K562 (cell line): ENCODE measurements around the gene SEMA4F. TPM values are rescaled to one million over a fixed set of nuclear protein-coding genes. Genes with fewer than 3 reads are reported as not detected.

Experiments used
- ATAC-seq: fragments of 200-7000 bp; cut with Tn5 transposase; 3 replicates; pipeline ENCODE4 v1.9.1; 2020; ENCODE audit warnings: moderate library complexity
- BruUV-seq: library from RNA; stranded (reverse); fragments of 400-500 nt; replicated peaks from 2 replicates; lab custom pipeline; 2021; lab: Mats Ljungman, UMichigan
- CTCF ChIA-PET: fragments of 300-600 bp; formaldehyde crosslinking; extraction: SDS; loops from one replicate; lab custom pipeline; 2021; ENCODE audit warnings: low intra/inter-chr PET ratio; lab: Yijun Ruan, JAX
- POLR2A ChIA-PET: fragments of 300-600, 350-650 bp; sonication (Branson Sonifier 250); formaldehyde crosslinking; extraction: SDS; loops from one replicate; lab custom pipeline; 2021; ENCODE audit warnings: antibody characterized with exemption, inconsistent platforms; lab: Yijun Ruan, JAX
- DNase-seq, 4 experiments: peaks; one replicate each; pipeline versions ENCODE4 v3.0.0 to v3.0.0-alpha.2; 2011 to 2018; ENCODE audit warnings: low spot score in 3 of 4, mixed read lengths in 3 of 4; ENCODE audit errors: extremely low read depth in 1 of 4
- FAIRE-seq: peaks from 2 replicates; lab custom pipeline; 2011; peaks lifted over from hg19 to GRCh38; lab: Jason Lieb, UNC
- H2AFZ ChIP-seq: 2 replicates; pipeline ENCODE4 v1.6.0; 2011; ENCODE audit warnings: low read depth, low read length, control low read depth, inconsistent platforms
- H3K27ac ChIP-seq: fragments of 200-600 bp; 3 replicates; pipeline ENCODE4 v1.8.0; 2011; ENCODE audit warnings: low read depth, mild to moderate bottlenecking, control low read depth, inconsistent platforms, low read length, moderate library complexity, mixed read lengths; ENCODE audit errors: extremely low read depth
- H3K27me3 ChIP-seq, 2 experiments: fragments of 300-600 bp in 1 of 2; 2 replicates in 1 of 2; 3 replicates in 1 of 2; pipeline versions ENCODE4 v1.6.0 to v1.8.0; 2011; ENCODE audit warnings: inconsistent platforms in 2 of 2, low read length in 2 of 2, mild to moderate bottlenecking in 1 of 2, mixed read lengths in 1 of 2, moderate library complexity in 1 of 2; ENCODE audit not compliant: control insufficient read depth in 2 of 2, insufficient read depth in 2 of 2
- H3K36me3 ChIP-seq: fragments of 300-600 bp; 3 replicates; pipeline ENCODE4 v1.8.0; 2011; ENCODE audit warnings: mild to moderate bottlenecking, low read length, inconsistent platforms; ENCODE audit not compliant: control insufficient read depth, insufficient read depth
- H3K4me1 ChIP-seq, 2 experiments: fragments of 200-600 bp in 1 of 2; replicated peaks in 1 of 2; 2 replicates in 1 of 2; 3 replicates in 1 of 2; pipeline versions ENCODE4 v1.5.1 to v1.8.0; 2011; ENCODE audit warnings: inconsistent platforms in 2 of 2, low read length in 2 of 2, mild to moderate bottlenecking in 1 of 2, mixed read lengths in 1 of 2, moderate library complexity in 1 of 2; ENCODE audit not compliant: control insufficient read depth in 2 of 2, insufficient read depth in 2 of 2
- H3K4me2 ChIP-seq: 2 replicates; pipeline ENCODE4 v1.6.1; 2011; ENCODE audit warnings: low read length, control low read depth, inconsistent platforms, mixed read lengths; ENCODE audit not compliant: insufficient read depth
- H3K4me3 ChIP-seq: fragments of 200-600 bp; sonication (generic), shearing (Covaris generic); 2 replicates; pipeline ENCODE4 v1.5.1; 2016; ENCODE audit warnings: control low read depth, inconsistent platforms
- H3K79me2 ChIP-seq: fragments of 200-600 bp; 3 replicates; pipeline ENCODE4 v1.8.0; 2011; ENCODE audit warnings: low read length, inconsistent platforms; ENCODE audit not compliant: control insufficient read depth, insufficient read depth
- H3K9ac ChIP-seq, 2 experiments: 2 replicates each; pipeline versions ENCODE4 v1.6.0 to v1.6.1; 2011; ENCODE audit warnings: low read depth in 2 of 2, low read length in 2 of 2, control low read depth in 1 of 2, inconsistent platforms in 1 of 2, mild to moderate bottlenecking in 1 of 2, mixed read lengths in 1 of 2; ENCODE audit not compliant: insufficient read depth in 1 of 2
- H3K9me1 ChIP-seq: one replicate; pipeline ENCODE4 v1.6.0; 2011; ENCODE audit warnings: inconsistent platforms, mild to moderate bottlenecking, low read length, moderate library complexity; ENCODE audit not compliant: control insufficient read depth, insufficient read depth
- H3K9me3 ChIP-seq: replicated peaks from 2 replicates; pipeline ENCODE4 v1.5.1; 2011; ENCODE audit warnings: low read depth, low read length, inconsistent platforms; ENCODE audit not compliant: control insufficient read depth, insufficient read depth
- H4K20me1 ChIP-seq: replicated peaks from 2 replicates; pipeline ENCODE4 v1.6.1; 2011; ENCODE audit warnings: low read length, inconsistent platforms, mixed read lengths; ENCODE audit not compliant: control insufficient read depth, insufficient read depth
- BRCA1 ChIP-seq, 2 experiments: fragments of 450-650 bp in 1 of 2; sonication (generic) in 1 of 2; formaldehyde crosslinking in 1 of 2; IDR thresholded peaks; 2 replicates each; pipeline versions ENCODE4 v1.5.0 to v1.6.1; 2017 to 2020; ENCODE audit warnings: mild to moderate bottlenecking in 1 of 2, missing genetic modification reagents in 1 of 2
- BRF2 ChIP-seq: IDR thresholded peaks from 3 replicates; pipeline ENCODE4 v1.6.1; 2011; ENCODE audit warnings: borderline replicate concordance, mild to moderate bottlenecking; ENCODE audit not compliant: insufficient read length, insufficient read depth
- KLF6 ChIP-seq: fragments of 250-450 bp; sonication (Bioruptor Pico); IDR thresholded peaks from 2 replicates; pipeline ENCODE4 v1.4.0; 2020; ENCODE audit warnings: mild to moderate bottlenecking, moderate library complexity, borderline replicate concordance
- MAZ ChIP-seq, 2 experiments: fragments of 450-650 bp in 1 of 2; sonication (generic) in 1 of 2; formaldehyde crosslinking; IDR thresholded peaks in 1 of 2; conservative IDR thresholded peaks in 1 of 2; 2 replicates each; pipeline versions ENCODE4 v1.4.0 to v1.5.0; 2020; ENCODE audit warnings: mild to moderate bottlenecking in 1 of 2, missing genetic modification reagents in 1 of 2
- NCOR1 ChIP-seq: fragments of 450-650 bp; IDR thresholded peaks from 2 replicates; pipeline ENCODE4 v1.6.1; 2016; ENCODE audit warnings: mild to moderate bottlenecking, moderate library complexity
- SRF ChIP-seq, 2 experiments: fragments of 250-450, 450-650 bp in 1 of 2; sonication (Bioruptor Pico) in 1 of 2; sonication (generic) in 1 of 2; formaldehyde crosslinking; IDR thresholded peaks; 2 replicates each; pipeline versions ENCODE4 v1.5.0 to v1.5.1; 2020 to 2022; ENCODE audit warnings: mild to moderate bottlenecking in 1 of 2, missing genetic modification reagents in 1 of 2
- TCF7 ChIP-seq: sonication (generic); IDR thresholded peaks from 2 replicates; pipeline ENCODE4 v1.6.1; 2016; ENCODE audit warnings: antibody characterized with exemption, borderline replicate concordance
- ZBTB40 ChIP-seq, 2 experiments: fragments of 450-650 bp in 1 of 2; sonication (generic) in 1 of 2; formaldehyde crosslinking in 1 of 2; IDR thresholded peaks; 2 replicates each; pipeline versions ENCODE4 v1.7.1 to v1.9.0; 2016 to 2022; ENCODE audit warnings: inconsistent platforms in 1 of 2, mild to moderate bottlenecking in 1 of 2, missing genetic modification reagents in 1 of 2
- ZNF76 ChIP-seq: fragments of 250-450 bp; sonication (Bioruptor Pico); IDR thresholded peaks from 2 replicates; pipeline ENCODE4 v1.4.0; 2020; ENCODE audit warnings: mild to moderate bottlenecking, moderate library complexity, borderline replicate concordance
- WGBS: fragments of 100-300 bp; shearing (Covaris generic); methylation state at CpG from one replicate; pipeline ENCODE4 v1.1.6; 2016; ENCODE audit warnings: low coverage, mixed read lengths; ENCODE audit not compliant: insufficient coverage; ENCODE audit errors: missing lambda C conversion rate; 5-methylcytosine and 5-hydroxymethylcytosine counted together
- in situ Hi-C: fragments of 300-500 bp; cut with MboI; formaldehyde crosslinking; loops from 4 replicates; pipeline ENCODE4 v1.15.0; 2018; ENCODE audit warnings: inconsistent platforms, mixed read lengths
- intact Hi-C: fragments of 100-400 bp; cut with micrococcal nuclease; formaldehyde crosslinking; loops from 2 replicates; pipeline ENCODE4 v1.14.2; 2022
- polyA plus RNA-seq, 8 experiments: library from polyadenylated mRNA; depleted of rRNA in 4 of 8; stranded (reverse) in 5 of 8; unstranded in 3 of 8; fragments of >200 nt; fragmentation: Nextera tagmentation in 2 of 8; fragmentation: Illumina TruSeq in 1 of 8; extraction: Ambion mirVana in 2 of 8; extraction: Trizol in 1 of 8; gene quantifications; 2 replicates each; pipeline versions ENCODE4 v1.2.1 to v1.2.3, GENCODE V29; 2011 to 2014; ENCODE audit warnings: inconsistent platforms in 1 of 8, missing spikeins in 1 of 8
- total RNA-seq, 7 experiments: library from RNA; depleted of rRNA in 6 of 7; stranded (reverse); fragments of >200 nt in 6 of 7; fragmentation: Illumina TruSeq in 2 of 7; extraction: Trizol in 2 of 7; gene quantifications; 2 replicates each; pipeline versions ENCODE4 v1.2.1 to v1.2.3, GENCODE V29; 2011 to 2021; ENCODE audit warnings: low replicate concordance in 1 of 7

SEMA4F gene
- total and polyA plus RNA-seq, 9 of the 15 experiments (the other 6 are each of a cell fraction or from before 2014, with no cell fraction given): 0.08 to 1.6 (median 0.33) TPM

GRCh38 chr2:74691929-74692328 lies 37.9 kb downstream of the SEMA4F start:
- H2AFZ ChIP-seq: no peak overlapping the region
- WGBS: 0% methylated on average over 5 of the region's 5 CpGs
- H3K4me1 ChIP-seq: no peaks in the 10 kb centered on the region

More at GRCh38 chr2:74691929-74692328, 37.9 kb downstream of the SEMA4F start:
- Histone ChIP-seq H3K27me3 (peaks cover 3 to 18% of the 10 kb centered on the region in 2 experiments; a peak in 4 of 5 replicates), H3K27ac (no peak overlapping the region), H4K20me1 (no peaks in the 10 kb centered on the region), H3K4me2 (no peak overlapping the region), H3K9me3 (no peaks in the 10 kb centered on the region), H3K4me3 (no peak overlapping the region), H3K9ac (no peak overlapping the region), H3K79me2 (no peaks in the 10 kb centered on the region)
- ATAC-seq: no peak
- no peak for FAIRE-seq
- intact Hi-C loops: loop anchor here (2.0 to 10.0 kb wide), 3 partner anchors 23 to 935 kb away; no protein-coding TSS in a partner anchor
- POLR2A ChIA-PET: interaction anchor here (0.7 kb wide), 1 partner anchor 191 kb away, joined by 3 read pairs; no protein-coding TSS in a partner anchor
- CTCF ChIA-PET: no interaction called here
- DNase-seq: no peak
- no peak for TF ChIP-seq BRCA1 (IDR thresholded peaks at IDR 0.05)
- TF ChIP-seq BRCA1 (CRISPR knock-in tag; IDR thresholded peaks at IDR 0.05): no peak
- TF ChIP-seq KLF6: no peak
- TF ChIP-seq BRF2: no peak
- TF ChIP-seq ZNF76: no peak
- no peak for TF ChIP-seq NCOR1
- no peak for TF ChIP-seq TCF7
- no peak for TF ChIP-seq SRF (CRISPR knock-in tag; IDR thresholded peaks at IDR 0.05)
- TF ChIP-seq ZBTB40 (IDR thresholded peaks at IDR 0.05): no peak
- TF ChIP-seq ZBTB40 (CRISPR knock-in tag; IDR thresholded peaks at IDR 0.05): no peak
- TF ChIP-seq MAZ (CRISPR knock-in tag; conservative IDR thresholded peaks at IDR 0.05 in 1 of 2, IDR thresholded peaks at IDR 0.05 in 1 of 2): no peak
- TF ChIP-seq, all 486 proteins: peak for 0
- H3K9me1 ChIP-seq: no peaks in the 10 kb centered on the region
- no peaks in the 10 kb centered on the region for H3K36me3 ChIP-seq
- in situ Hi-C loops: loop anchor here (10.0 kb wide), 1 partner anchor 343 kb away; no protein-coding TSS in a partner anchor
- no TSS peak for BruUV-seq
